ENCODE data around the gene MMD. TPM values are rescaled to one million over a fixed set of nuclear protein-coding genes. Genes with fewer than 3 reads are reported as not detected.
"Not testable (repeated sequence)": the region's sequence is repeated elsewhere in the genome, so short reads cannot be mapped to it uniquely, and the experiment has no call there.

MMD gene
- total RNA-seq, 1 experiment from 2014 or later, result 18.7 TPM

DNA sequence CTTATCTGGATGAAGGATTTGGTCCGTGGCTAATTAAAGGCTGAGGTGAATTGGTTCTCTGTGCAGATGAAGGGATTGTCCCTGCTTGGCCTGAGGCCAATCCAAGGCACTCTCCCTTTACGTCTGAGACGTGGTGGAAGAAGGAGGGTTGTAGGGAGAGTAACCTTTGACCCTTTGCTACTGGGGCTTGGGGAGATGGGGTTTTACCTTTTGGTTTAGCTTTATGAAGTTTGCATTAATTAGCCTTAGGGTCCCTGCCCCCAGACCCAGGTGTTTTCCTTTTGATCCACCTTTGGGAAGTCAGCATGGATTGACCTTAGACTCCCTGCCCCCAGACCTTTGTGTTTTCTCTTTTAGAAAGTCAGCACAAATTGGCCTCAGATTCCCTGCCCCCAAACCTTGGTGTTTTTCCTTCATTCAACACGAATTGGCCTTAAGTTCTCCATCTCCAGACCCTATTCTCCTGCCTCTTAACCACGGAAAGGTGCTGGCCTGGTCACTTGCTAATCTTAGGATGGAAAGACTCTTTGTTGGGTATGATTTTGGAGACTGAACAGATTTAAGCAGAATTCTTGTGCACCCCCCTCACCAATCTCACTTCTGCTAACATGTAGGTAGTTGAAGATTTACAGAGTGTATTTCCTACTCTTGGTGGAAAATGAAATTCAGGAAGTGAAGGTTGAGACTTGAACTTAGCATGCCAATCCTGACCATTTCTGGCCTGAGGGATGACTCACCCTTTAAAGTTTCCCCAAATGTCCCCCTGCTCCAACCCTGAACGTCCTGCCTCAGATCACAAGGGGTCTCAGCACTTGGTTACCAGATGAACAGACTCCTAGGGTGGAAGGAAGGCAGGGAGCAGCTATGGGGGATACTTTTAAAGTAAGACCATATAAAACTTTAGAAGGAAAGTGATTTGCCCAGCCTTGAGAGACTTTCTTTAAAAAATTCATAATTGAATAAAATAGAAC lies 23.1 kb upstream of the MMD start:
- DNase-seq (ENCODE audit: low read depth), result no peak

DNA sequence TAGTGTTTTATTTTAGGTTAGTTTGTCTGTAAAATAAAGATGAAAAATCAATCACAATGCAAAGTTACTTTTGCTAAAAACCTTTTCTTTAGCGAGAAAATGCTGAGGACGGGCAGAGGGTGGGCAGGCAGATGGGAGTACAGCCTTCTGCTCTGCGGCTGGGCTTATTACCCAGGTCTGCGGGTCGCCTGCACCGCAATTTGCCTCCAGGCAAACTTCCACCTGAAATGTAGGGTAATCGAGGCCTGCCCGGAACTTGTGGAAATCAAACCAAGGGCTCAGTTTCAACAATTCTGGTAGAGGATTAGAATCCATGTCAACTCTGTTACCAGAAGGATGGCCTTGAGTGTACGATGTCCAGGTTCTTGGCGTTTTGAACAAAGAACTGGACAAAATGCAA lies 22.3 kb upstream of the MMD start:
- no peak for DNase-seq (ENCODE audit: low read depth)

DNA sequence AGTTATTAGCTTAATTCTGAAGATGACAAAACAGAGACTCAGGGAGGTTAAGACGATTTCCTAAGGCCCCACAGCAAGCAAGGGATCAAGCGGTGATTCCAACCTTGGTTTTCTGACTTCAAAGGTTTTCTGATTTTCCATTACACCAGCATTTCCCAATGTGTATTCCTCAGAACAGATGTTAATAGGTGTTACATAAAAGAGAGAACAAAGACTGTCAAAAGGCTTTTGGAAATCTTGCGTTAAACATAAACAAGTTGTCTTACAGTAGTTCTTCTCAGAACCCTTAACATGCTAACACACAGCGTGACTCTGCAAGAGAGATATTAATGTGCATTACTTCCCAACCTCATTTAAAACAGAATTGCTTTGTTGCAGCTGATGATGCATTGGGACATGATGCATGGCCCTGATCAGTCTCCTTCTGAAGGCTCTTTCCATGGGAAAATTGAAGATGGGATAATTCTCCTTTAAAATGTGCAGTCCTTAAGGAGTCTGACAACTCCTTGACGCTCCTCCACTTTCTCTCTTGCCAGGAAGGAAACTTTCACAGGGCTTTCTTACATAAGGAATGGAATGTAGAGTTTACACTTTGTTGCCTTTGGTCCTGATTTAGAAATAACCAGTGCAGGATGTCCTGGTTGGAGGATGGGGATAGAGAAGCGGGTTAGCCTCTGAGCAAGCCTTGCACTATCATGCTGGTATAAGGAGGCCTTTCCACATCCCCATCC lies 21.5 kb upstream of the MMD start:
- DNase-seq (ENCODE audit: low read depth), result no peak

DNA sequence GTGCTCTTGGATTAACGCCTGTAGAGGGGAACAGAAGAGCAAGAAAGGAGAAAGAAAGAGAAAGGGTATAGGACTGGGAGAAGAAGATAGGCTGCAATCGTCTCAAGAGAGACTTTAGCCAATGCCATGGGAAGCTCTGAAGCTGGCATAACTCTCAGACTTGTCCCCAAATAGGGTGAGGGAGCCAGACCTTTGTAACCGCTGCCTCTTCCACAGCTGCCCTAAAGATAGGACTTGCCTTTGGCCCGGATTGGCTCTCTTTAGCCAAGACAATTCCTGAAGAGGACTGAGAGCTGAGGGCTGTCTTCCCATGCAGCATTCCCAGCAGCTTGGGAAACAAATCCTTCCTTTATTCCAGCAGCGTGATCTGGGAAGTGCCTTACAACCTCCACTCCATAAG lies 20.8 kb upstream of the MMD start:
- no peak for DNase-seq (ENCODE audit: low read depth)

DNA sequence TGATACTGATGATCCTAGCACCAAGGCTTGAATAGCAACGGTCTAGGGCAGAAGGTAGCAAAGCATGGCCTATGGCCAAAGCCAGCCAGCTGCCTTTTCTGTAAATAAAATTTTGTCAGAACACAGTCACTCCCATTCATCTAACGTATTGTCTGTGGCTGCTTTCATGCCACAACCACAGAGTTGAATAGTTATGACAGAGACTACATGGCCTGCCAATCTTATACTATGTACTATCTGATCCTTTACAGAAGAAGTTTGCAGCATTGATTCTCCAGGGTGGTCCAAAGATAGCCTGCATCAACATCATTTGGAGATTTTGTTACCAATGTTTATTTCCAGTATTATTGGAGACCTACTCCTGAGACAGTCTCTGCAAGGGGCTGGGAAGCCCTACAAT lies 19.9 kb upstream of the MMD start:
- no peak for DNase-seq (ENCODE audit: low read depth)

DNA sequence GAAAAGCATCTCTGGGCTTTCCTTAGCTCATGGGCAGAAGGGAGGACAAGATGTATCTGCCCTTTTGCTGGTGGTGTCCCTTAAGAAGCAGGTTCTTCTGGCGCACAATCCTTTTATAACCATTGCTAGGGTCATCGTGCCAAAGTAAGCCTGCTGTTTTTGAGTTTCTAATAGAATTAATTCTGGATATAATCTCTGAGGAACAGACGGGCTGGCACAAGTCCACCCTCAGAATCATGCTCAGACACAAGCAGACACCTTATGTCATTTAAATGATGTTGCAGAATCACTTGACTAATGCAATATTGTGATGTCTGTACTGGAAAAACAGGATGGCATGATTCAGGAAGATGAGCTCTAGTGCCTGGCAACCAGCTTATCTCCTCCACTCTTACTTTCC lies 18.8 kb upstream of the MMD start:
- DNase-seq (ENCODE audit: low read depth), result no peak

DNA sequence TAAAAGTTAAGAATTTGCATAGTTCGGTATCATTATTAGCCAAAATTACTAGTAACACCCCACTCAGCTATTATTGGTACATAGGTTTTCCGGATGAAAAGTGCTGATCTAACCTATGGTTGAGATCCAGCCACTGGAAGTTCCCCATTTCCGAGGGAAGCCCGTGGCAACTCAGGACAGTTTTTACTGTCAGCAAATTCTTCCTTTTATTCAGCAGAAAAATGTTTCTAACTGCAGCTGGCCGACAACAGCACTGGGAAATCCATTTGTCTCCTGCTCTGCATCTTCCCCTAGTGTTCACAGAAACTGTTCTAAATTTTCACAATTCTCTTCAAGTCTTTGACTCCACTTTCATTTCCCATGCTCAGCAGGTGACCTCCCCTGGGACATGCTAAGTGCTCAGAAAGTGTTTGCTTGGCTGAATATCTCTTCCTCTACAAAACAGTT lies 15.5 kb upstream of the MMD start:
- no peak for DNase-seq (ENCODE audit: low read depth)

DNA sequence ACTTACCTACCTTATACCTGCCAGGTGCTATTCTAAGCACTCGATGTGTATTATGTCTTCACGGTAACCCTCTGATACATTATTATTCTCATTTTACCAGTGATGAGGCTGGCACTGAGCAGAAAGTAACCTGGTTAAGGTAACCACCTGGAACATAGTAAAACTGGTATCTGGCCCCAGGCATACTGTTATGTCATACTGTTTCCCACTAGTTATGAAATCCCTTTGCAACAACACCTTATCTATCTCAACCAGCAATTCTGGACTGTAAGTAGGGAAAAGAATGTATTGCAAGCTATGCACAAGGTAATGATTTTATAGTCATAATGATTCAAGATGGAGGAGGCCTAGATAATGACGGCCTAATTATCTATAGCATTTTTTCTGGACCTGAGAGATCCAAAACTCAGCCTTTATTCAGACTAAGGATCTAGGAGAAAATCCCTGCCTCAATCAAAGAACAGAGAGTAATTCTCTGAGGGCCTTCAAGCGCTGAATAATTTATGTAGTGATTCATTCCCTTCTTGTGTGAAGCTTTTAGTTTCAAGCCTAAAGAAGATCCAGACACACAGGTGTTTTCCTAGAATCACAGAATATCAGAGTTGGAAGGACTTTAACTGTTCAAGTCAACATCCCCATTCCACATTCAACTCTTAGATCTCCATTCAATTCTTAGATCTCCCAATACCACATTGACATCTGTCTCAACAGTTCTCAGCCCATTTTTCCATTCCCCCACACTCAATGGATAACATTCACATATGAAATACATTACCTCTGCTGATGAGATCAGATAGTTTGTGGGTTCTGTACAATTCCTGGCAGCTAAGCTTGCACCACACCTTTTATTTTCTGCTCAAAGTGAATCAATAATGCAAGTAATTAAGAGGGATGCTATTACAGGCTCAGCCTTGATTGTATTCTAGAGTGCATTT lies 14.9 kb upstream of the MMD start:
- DNase-seq (ENCODE audit: low read depth), result no peak

DNA sequence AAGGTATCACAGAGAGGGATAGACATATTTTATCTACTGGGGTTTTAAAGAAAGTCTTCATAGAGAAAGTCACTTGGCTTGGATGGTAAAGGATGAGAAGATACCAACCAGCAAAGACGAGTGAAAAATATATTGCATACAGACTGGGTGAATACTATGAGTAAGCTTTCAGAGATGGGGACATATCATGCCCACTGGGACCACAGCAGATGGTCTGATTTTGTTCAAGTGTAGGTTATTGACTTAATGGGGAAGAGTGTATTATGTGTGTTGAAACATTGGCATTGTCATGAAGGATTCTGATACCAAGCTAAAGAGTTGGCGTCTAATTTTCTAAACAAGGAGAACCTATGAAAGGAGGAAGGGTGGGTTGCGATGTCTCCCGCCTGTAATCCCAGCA lies 13.8 kb upstream of the MMD start:
- no peak for DNase-seq (ENCODE audit: low read depth)

DNA sequence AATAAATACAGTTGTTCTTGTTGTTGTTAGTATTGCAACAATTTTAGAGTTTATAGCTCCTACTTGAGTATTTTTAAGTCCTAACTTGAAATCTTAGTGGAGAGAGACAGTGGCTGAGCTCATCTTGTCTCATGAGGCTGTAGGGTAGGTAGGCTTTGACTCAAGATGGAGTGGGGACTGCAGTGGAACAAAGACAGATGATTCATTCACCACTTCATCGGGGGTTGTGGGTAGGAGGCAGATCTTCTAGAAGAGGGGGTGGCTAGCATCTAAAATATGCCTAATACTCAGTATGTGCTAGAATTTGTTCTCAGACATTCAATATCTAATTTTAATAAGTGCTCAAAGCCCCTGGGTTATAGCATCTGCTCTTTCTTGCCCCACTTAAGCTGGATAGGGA lies 13.1 kb upstream of the MMD start:
- no peak for DNase-seq (ENCODE audit: low read depth)

DNA sequence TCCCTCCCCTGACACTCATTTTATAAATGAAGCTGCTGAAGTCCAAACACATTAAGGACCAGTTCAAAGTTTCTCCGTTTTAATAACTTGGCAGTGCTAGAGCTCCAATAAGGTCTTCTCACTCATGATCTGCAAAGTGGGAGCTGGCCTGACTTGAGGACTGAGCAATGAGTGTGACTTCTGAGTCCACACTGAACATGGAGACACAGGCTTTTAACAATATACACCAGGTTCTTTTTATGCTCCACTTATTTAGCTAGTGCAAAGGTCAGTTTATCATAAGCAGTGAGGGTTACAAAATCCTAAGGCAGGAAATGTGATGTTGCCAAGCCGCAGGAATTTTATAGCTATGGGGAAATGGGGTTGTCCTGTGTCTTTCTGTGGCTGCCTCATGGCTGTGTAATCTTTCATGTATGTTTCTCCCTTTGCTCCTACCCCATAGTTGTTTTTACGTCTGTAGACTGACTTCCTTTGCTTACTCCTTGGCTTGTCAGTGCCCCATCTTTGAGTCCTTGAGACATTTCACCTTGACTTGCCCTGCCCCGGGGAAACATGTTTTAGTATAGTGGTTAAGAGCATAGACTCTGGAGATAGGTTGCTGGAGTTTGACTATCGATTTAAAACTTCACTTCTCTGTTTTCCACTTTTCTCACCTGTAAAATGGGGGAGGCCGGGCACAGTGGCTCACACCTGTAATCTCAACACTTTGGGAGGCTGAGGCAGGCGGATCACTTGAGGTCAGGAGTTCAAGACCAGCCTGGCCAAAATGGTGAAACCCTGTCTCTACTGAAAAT lies 12.2 kb upstream of the MMD start:
- DNase-seq (ENCODE audit: low read depth), result peak; percentile 86

DNA sequence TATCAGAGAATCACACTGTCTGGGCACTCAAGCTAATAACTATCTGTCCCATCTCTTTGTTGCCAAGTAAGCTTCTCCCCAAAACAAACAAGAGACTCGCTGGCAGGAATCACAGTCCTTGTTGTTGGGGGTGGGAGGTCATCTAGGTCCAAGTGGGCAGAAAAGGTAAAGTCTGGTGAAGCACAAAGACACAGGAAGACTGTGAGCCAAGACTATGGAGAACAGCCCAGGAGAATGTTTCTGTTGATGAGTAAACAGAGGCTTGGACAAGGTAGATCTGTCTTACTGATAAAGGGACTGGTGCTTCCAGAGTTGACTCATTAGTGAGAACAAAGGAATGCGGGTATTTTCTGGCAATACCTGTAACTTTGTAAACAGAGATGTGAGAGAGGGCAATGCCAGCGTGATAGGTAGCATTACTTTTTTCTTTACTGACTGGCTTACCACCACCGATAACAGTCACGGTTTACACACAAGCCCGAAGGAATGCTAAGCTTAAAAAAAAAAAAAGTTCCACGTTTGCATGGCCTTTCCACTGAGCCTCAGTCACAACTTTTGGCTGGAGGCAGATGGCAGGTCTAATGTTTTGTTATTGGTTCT lies 11.5 kb upstream of the MMD start:
- DNase-seq (ENCODE audit: low read depth), result peak; percentile 34

DNA sequence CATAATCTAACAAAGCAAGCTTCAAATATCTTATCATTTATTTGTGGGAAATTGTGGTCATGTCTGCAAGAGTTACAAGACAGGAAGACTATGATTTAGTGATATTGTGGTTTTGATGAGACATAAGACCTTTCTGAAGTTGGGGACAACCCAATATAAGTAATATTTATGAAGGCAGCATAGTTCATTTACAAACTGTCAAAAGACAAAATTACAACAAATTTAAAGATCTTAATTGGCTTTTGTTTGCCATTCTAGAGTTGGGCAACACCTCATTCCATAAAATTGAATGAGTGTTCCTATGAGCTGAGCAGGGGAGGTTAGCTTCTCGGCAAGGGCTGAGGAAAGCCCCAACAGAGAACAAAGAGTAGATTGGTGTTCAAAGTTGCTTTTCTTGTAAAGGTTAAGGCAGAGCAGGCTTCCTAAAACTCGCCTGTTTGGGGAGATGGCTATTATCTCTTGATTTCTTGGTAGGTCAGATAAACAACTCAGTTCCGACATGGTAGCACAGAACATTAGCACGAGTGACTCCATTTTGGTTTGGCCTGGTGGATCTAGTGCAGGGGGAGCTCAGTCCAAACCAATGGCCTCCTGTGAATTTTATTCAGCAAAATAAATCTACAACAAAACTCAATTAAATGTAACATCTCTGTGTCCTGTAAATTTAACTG lies 10.9 kb upstream of the MMD start:
- no peak for DNase-seq (ENCODE audit: low read depth)

DNA sequence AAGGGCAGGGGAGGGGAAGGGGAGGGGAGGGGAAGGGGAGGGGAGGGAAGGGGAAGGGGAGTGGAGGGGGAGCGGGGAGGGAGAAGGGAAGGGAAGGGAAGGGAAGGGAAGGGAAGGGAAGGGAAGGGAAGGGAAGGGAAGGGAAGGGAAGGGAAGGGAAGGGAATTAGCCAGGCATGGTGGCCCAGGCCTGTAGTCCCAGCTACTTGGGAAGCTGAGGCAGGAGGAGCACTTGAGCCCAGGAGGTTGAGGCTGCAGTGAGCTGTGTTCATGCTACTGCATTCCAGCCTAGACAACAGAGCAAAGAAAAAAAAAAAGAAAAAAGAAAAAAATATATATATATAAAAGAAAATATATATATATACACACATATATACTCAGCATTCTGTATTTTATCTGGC lies 10.3 kb upstream of the MMD start:
- DNase-seq (ENCODE audit: low read depth), result not testable (repeated sequence)

DNA sequence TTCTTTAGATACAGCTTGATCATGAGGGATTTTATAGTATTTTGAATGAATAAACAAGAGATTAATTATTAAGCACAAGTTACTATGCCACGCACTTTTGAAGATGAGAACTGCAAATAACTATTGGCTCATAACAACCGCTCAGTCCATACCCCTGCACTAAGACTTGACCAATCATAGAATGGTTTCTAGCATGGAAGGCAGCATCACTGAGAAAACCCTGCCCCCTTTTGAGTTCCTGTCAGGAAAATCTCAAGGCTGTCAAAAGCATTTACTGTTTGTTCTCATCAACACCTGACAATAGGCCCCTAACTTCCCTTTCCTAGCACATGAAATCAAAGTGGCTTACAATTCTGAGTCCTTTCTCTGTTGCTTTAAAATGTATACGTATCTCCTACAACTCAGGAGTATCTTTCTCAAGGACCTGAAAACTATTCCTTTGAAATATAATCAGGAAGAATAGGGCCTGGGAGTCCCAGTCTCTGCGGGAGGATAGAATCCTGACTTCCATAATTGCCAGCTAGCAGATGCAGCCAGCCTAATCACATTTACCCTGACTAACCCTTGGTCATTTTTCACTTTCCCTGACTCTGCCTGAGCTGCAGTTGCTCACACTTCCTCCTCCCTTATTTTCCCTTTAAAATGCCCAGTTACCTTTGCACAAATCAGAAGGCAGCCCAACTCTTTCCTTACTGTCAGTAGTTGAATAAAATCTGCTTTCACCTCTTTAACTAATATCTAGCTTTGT lies 9.1 kb upstream of the MMD start:
- DNase-seq (ENCODE audit: low read depth), result no peak

DNA sequence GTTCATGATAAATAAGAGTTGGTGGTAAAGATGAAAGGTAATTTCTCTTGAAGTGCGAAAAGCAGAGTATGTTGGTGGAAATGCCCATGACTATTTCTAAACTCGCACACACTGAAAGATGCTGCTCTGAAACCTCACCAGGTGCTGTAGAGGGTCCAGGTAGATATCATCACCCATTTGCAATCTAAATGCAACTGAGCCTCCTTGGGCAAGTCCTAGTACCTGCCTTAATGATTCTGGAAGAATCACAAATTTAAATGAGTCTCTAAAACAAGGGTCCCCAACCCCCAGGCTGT lies 5.9 kb upstream of the MMD start:
- DNase-seq (ENCODE audit: low read depth), result no peak

DNA sequence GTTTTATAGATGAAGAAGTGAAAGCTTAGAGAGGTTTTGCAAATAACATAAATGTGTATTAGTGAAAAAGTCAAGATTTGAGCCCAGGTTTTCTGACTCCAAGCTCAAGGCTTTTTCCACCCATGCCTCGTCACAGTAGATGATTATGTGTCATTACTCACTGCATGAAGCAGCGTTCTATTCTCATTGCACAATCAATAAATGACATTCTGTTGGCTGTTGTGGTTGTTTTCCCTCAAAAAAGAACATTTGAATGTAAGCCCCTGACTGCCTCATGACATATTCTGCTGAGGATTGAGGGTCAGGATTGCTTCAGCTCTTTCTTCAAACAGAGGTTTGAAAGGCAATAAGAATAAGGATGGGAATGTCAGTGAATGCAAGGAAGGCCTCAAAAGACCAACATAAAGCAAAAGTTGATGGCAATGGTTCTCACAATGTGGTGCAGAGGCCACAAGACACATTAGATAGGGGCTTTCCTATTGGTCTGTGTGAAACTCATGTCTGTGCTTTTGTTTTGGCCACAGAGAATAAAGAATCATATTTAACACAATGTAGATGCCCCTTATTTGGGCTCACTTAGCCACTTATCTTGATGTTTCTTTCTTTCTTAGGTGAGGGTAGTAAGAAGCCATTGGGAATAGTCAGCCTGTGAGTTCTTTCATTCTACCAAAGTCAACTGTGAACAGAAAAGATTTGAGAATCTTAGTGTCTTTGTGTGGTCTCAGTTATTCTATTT lies 5.4 kb upstream of the MMD start:
- no peak for DNase-seq (ENCODE audit: low read depth)

DNA sequence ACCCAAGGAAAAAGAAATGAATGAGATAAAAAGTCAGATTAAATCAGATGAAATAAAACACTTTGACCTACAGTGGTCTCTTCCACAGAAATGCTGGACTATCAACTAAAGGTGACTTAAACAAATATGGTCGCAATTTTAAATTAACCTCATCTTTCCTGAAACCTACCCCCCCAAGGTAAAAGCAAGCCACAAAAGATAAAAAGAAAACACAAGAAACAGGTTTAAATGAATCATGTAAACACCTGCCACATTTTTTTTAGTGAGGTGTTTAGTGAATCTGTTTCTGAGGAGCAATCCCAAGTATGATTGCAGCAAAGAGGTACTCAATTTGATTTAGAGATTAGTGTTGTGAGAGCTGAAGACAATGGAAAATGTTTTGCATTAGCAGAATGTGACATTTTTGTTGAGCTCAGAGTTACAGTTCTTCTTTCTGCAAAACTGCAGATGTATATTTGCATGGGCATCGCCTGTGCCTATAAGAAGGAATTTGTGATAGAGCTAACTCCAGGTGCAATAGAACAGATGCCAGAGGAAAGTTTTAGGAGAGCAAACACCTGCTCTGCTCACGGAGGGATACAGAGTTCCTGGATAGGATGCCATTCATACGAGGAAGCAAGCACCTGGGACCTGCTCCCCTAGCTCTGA lies 3.4 kb upstream of the MMD start:
- no peak for DNase-seq (ENCODE audit: low read depth)
